Panc1 (cell line): Measurements from ENCODE around the gene DSCAM. TPM values are rescaled to one million over a fixed set of nuclear protein-coding genes. Genes with fewer than 3 reads are reported as not detected.

Source experiments
- ATAC-seq: fragments of 200-7000 bp; cut with Tn5 transposase; 2 replicates; pipeline ENCODE4 v1.9.1; 2020; ENCODE audit warnings: mild to moderate bottlenecking, moderate library complexity
- BruUV-seq: library from RNA; stranded (reverse); fragments of 400-500 nt; replicated peaks from 2 replicates; lab custom pipeline; 2021; lab: Mats Ljungman, UMichigan
- CTCF ChIA-PET: fragments of 300-600 bp; sonication (Branson Sonifier 250); formaldehyde crosslinking; loops from one replicate; lab custom pipeline; 2022; ENCODE audit warnings: antibody characterized with exemption; lab: Charles Lee
- POLR2A ChIA-PET: fragments of 300-600 bp; sonication (Branson Sonifier 250); formaldehyde crosslinking; loops from one replicate; lab custom pipeline; 2022; ENCODE audit warnings: antibody characterized with exemption; lab: Charles Lee
- DNase-seq: peaks from one replicate; pipeline ENCODE4 v3.0.0-alpha.2; 2010; ENCODE audit warnings: low read depth, low spot score
- H3K27ac ChIP-seq: 2 replicates; pipeline ENCODE4 v1.5.1; 2011; ENCODE audit warnings: mild to moderate bottlenecking, low read length, inconsistent platforms
- H3K27me3 ChIP-seq: fragments of 200-500 bp; sonication (Bioruptor generic); 2 replicates; pipeline ENCODE4 v1.6.0; 2014; ENCODE audit warnings: low read length, inconsistent platforms; ENCODE audit not compliant: control insufficient read depth, insufficient read depth
- H3K36me3 ChIP-seq: fragments of 200-500 bp; sonication (Bioruptor generic); 2 replicates; pipeline ENCODE4 v1.5.1; 2014; ENCODE audit warnings: inconsistent platforms, mild to moderate bottlenecking, low read length, moderate library complexity; ENCODE audit not compliant: control insufficient read depth, insufficient read depth
- H3K4me1 ChIP-seq: 2 replicates; pipeline ENCODE4 v1.5.1; 2011; ENCODE audit warnings: inconsistent platforms, mild to moderate bottlenecking, low read length, moderate library complexity; ENCODE audit not compliant: control insufficient read depth, insufficient read depth
- H3K4me3 ChIP-seq, 2 experiments: 2 replicates each; pipeline ENCODE4 v1.5.1; 2011 to 2012; ENCODE audit warnings: low read depth in 2 of 2, low read length in 2 of 2, mild to moderate bottlenecking in 2 of 2, inconsistent platforms in 1 of 2, moderate library complexity in 1 of 2
- H3K9me3 ChIP-seq: fragments of 200-500 bp; sonication (Bioruptor generic); 2 replicates; pipeline ENCODE4 v1.5.1; 2014; ENCODE audit warnings: low read depth, mild to moderate bottlenecking, inconsistent platforms, low read length, moderate library complexity; ENCODE audit not compliant: control insufficient read depth, insufficient read depth
- CTCF ChIP-seq: fragments of 450-650 bp; IDR thresholded peaks from 2 replicates; pipeline ENCODE4 v1.5.1; 2017; ENCODE audit warnings: mild to moderate bottlenecking
- POLR2AphosphoS5 ChIP-seq: IDR thresholded peaks from 2 replicates; pipeline ENCODE4 v1.6.1; 2012; ENCODE audit warnings: mild to moderate bottlenecking, low read depth, low read length, moderate library complexity
- REST ChIP-seq, 2 experiments: IDR thresholded peaks; 2 replicates each; pipeline ENCODE4 v1.6.1; 2011 to 2012; ENCODE audit warnings: low read depth in 2 of 2, control low read depth in 1 of 2, low read length in 1 of 2, mild to moderate bottlenecking in 1 of 2, moderate library complexity in 1 of 2; ENCODE audit not compliant: insufficient read depth in 1 of 2
- SIN3A ChIP-seq: IDR thresholded peaks from 2 replicates; pipeline ENCODE4 v1.6.1; 2012; ENCODE audit warnings: low read depth, mild to moderate bottlenecking, low read length, moderate library complexity, borderline replicate concordance; ENCODE audit not compliant: insufficient read depth
- TCF7L2 ChIP-seq: IDR thresholded peaks from 2 replicates; pipeline ENCODE4 v1.6.1; 2011; ENCODE audit warnings: mild to moderate bottlenecking, low read depth, low read length, inconsistent platforms
- in situ Hi-C: cut with HindIII; loops from 2 replicates; pipeline ENCODE4 v1.10.0; 2016; ENCODE audit warnings: low sequenced_read_pairs, low pct_unique_long_range_greater_than_20kb
- intact Hi-C: fragments of 100-400 bp; cut with micrococcal nuclease; formaldehyde crosslinking; loops from one replicate; pipeline ENCODE4 v1.10.0; 2022; ENCODE audit not compliant: unreplicated experiment
- total RNA-seq: library from RNA; stranded (reverse); gene quantifications from one replicate; pipeline ENCODE4 v1.2.1, GENCODE V29; 2021; ENCODE audit not compliant: unreplicated experiment

The DSCAM gene
- total RNA-seq, 1 experiment from 2014 or later, result not detected

DNA sequence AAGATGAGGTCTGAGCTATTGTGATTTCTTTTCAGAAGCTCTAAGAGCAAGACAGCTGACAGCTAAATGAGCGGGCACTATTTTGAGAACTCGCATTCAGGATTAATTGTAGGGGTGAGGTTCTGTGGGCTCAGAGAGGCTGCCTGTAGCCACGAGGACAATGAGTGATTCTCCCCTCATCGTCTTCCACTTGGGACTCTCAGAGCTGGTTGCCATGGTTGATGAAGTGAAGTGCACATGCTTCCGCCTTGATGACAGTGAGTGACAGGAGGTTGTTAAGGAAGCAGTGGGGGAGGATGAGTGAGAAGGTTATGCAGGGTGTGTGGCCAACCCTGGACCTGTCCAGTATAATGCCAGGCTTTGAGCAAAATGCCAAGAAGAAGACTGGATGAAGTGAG, 638.0 kb downstream of the DSCAM start:
- TF ChIP-seq POLR2AphosphoS5, result no peak
- no peak for TF ChIP-seq CTCF
- TF ChIP-seq SIN3A, result no peak
- TF ChIP-seq REST (IDR thresholded peaks at IDR 0.05; ENCODE audit: insufficient read depth in 1 of 2, low read depth in 2 of 2, low read length in 1 of 2), result no peak
- in situ Hi-C loops, result no loop called here
- intact Hi-C loops, result no loop called here
- Histone ChIP-seq H3K9me3 (no peaks in the 10 kb centered on the region), H3K4me3 (no peak overlapping the region), H3K27me3 (no peaks in the 10 kb centered on the region), H3K4me1 (no peaks in the 10 kb centered on the region), H3K36me3 (no peaks in the 10 kb centered on the region), H3K27ac (no peak overlapping the region)
- ChIA-PET POLR2A (no interaction called here), CTCF (no interaction called here)
- ATAC-seq, result no peak
- DNase-seq, result no peak
- BruUV-seq, result no TSS peak

DNA sequence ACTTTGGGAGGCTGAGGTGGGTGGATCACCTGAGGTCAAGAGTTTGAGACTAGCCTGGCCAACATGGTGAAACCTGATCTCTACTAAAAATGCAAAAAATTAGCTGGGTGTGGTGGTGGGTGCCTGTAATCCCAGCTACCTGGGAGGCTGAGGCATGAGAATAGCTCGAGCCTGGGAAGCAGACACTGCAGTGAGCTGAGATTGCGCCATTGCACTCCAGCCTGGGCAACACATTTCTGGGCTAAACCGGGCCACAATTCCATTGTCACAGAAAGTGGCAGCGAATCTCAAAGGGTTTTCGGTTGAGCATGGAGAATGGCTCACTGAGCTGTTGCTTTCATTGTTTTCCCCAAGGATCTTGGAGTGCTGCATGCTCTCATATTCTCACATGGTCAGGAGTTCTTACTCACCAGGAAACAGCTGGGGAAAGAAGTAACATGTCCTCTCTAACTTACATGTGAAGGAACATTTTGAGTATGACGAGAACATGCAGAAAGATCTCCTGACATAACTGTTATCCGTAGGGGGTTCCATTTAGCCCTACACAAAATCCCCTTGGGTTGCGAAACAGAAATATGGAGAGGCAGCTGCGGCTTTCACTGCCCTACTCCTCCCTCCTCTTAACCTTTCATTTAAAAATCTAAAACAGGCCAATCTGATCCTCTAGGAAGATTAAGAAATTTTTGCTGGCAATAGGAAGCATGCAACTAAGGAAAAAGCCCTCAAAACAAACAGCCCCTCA, 638.6 kb downstream of the DSCAM start:
- intact Hi-C loops (no loop called here), in situ Hi-C loops (no loop called here)
- H3K27ac ChIP-seq, result no peak overlapping the region
- H3K36me3 ChIP-seq, result no peaks in the 10 kb centered on the region
- DNase-seq (no peak), ATAC-seq (no peak)
- H3K9me3 ChIP-seq, result no peaks in the 10 kb centered on the region
- TF ChIP-seq TCF7L2 (no peak), POLR2AphosphoS5 (no peak), REST (IDR thresholded peaks at IDR 0.05; ENCODE audit: insufficient read depth in 1 of 2, low read depth in 2 of 2, low read length in 1 of 2) (no peak), CTCF (no peak), SIN3A (no peak)
- CTCF ChIA-PET, result no interaction called here
- H3K4me3 ChIP-seq, result no peak overlapping the region
- H3K4me1 ChIP-seq, result no peaks in the 10 kb centered on the region
- no TSS peak for BruUV-seq
- no peaks in the 10 kb centered on the region for H3K27me3 ChIP-seq
- POLR2A ChIA-PET, result no interaction called here
